ENCODE results near the gene ANKIB1.

Gene ANKIB1

GRCh38 chr7:92245487-92246359, at the start of gene ANKIB1, which contains the start of gene KRIT1:
Gene ANKIB1 (plus strand): TSS chr7:92245974. CDS start chr7:92294979, 49,005 bp downstream.
Gene KRIT1 (minus strand): TSS chr7:92245914. CDS start chr7:92242135, 3,779 bp downstream.
- no peaks in the 10 kb centered on the region for H3K27me3 ChIP-seq (ENCODE audit: insufficient read depth, low read length)
- peaks cover 13% of the 10 kb centered on the region for H3K36me3 ChIP-seq (ENCODE audit: insufficient read depth, low read depth, low read length)
- H3K9ac ChIP-seq (ENCODE audit: low read depth, low read length), result peak within 1 kb of the TSS; percentile 98
- peaks cover 21% of the 10 kb centered on the region for H3K4me1 ChIP-seq (ENCODE audit: insufficient read depth, low read length)
- H3K27ac ChIP-seq (ENCODE audit: low read length), result peak within 1 kb of the TSS; percentile 21
- H3K4me3 ChIP-seq (ENCODE audit: low read length), result peak within 1 kb of the TSS; percentile 83
- H3K9me3 ChIP-seq (ENCODE audit: insufficient read depth, low read depth, low read length), result no peaks in the 10 kb centered on the region

GRCh38 chr7:92200791-92201190, 45.0 kb upstream of the ANKIB1 start:
- Histone ChIP-seq H3K27me3 (ENCODE audit: insufficient read depth, low read length) (no peaks in the 10 kb centered on the region), H3K4me1 (ENCODE audit: insufficient read depth, low read length) (no peaks in the 10 kb centered on the region), H3K27ac (ENCODE audit: low read length) (no peak overlapping the region), H3K9ac (ENCODE audit: low read depth, low read length) (no peak overlapping the region), H3K9me3 (ENCODE audit: insufficient read depth, low read depth, low read length) (no peaks in the 10 kb centered on the region), H3K36me3 (ENCODE audit: insufficient read depth, low read depth, low read length) (peaks cover 44% of the 10 kb centered on the region), H3K4me3 (ENCODE audit: low read length) (no peak overlapping the region)

GRCh38 chr7:92205987-92206386, 39.8 kb upstream of the ANKIB1 start:
- Histone ChIP-seq H3K4me1 (ENCODE audit: insufficient read depth, low read length) (no peaks in the 10 kb centered on the region), H3K9ac (ENCODE audit: low read depth, low read length) (no peak overlapping the region), H3K27me3 (ENCODE audit: insufficient read depth, low read length) (no peaks in the 10 kb centered on the region), H3K36me3 (ENCODE audit: insufficient read depth, low read depth, low read length) (peaks cover 42% of the 10 kb centered on the region), H3K9me3 (ENCODE audit: insufficient read depth, low read depth, low read length) (no peaks in the 10 kb centered on the region), H3K4me3 (ENCODE audit: low read length) (no peak overlapping the region), H3K27ac (ENCODE audit: low read length) (no peak overlapping the region)

DNA sequence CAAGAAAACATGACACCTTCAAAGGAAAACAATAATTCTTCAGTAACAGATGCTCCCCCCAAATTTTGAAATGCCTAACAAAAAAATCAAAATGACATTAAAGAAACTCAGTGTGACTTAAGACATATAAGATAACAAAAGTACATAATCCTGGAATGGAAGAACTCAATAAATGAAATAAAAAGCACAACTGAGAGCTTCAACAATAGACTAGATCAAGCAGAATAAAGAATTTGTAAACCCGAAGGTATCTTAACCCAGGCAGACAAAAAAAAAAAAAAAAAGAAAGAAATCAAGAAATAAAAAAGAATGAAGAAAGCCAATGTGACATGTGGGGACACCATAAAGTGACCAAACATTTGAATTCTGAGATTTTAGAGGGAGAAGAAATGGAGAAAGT, 39.1 kb upstream of the ANKIB1 start:
- no peak overlapping the region for H3K27ac ChIP-seq (ENCODE audit: low read length)
- H3K36me3 ChIP-seq (ENCODE audit: insufficient read depth, low read depth, low read length), result peaks cover 45% of the 10 kb centered on the region
- H3K9ac ChIP-seq (ENCODE audit: low read depth, low read length), result no peak overlapping the region
- no peak overlapping the region for H3K4me3 ChIP-seq (ENCODE audit: low read length)
- H3K27me3 ChIP-seq (ENCODE audit: insufficient read depth, low read length), result no peaks in the 10 kb centered on the region
- H3K4me1 ChIP-seq (ENCODE audit: insufficient read depth, low read length), result no peaks in the 10 kb centered on the region
- H3K9me3 ChIP-seq (ENCODE audit: insufficient read depth, low read depth, low read length), result no peaks in the 10 kb centered on the region

DNA sequence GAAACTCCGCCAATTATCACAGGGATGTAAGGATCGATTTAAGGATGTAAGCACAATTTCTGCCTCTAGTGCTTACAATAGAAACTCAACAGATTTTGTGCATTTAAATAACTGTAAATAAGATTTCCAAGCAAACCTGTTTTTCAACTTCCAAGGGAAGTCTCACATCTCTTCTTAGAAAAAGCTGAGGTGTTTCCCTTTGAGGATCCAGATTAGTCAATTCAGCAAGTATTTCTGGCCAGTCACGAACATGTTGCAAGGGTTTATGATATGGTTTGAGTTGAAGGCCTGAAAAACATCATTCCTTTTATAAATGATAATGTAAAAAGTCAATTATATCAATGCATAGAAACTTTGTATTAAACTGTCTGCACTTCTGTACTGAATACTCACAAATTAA, 24.0 kb upstream of the ANKIB1 start:
- H3K27ac ChIP-seq (ENCODE audit: low read length), result no peak overlapping the region
- no peak overlapping the region for H3K4me3 ChIP-seq (ENCODE audit: low read length)
- H3K36me3 ChIP-seq (ENCODE audit: insufficient read depth, low read depth, low read length), result peaks cover 90% of the 10 kb centered on the region
- no peaks in the 10 kb centered on the region for H3K4me1 ChIP-seq (ENCODE audit: insufficient read depth, low read length)
- H3K27me3 ChIP-seq (ENCODE audit: insufficient read depth, low read length), result no peaks in the 10 kb centered on the region
- H3K9ac ChIP-seq (ENCODE audit: low read depth, low read length), result no peak overlapping the region
- H3K9me3 ChIP-seq (ENCODE audit: insufficient read depth, low read depth, low read length), result no peaks in the 10 kb centered on the region

- no peaks in the 10 kb centered on the region for H3K27me3 ChIP-seq (ENCODE audit: insufficient read depth, low read length)
- H3K9ac ChIP-seq (ENCODE audit: low read depth, low read length), result no peak overlapping the region
- H3K36me3 ChIP-seq (ENCODE audit: insufficient read depth, low read depth, low read length), result peaks cover 71% of the 10 kb centered on the region
- H3K4me1 ChIP-seq (ENCODE audit: insufficient read depth, low read length), result no peaks in the 10 kb centered on the region
- H3K9me3 ChIP-seq (ENCODE audit: insufficient read depth, low read depth, low read length), result no peaks in the 10 kb centered on the region
- H3K4me3 ChIP-seq (ENCODE audit: low read length), result no peak overlapping the region
- H3K27ac ChIP-seq (ENCODE audit: low read length), result no peak overlapping the region
Observed at GRCh38 chr7:92226981-92227380, 18.8 kb upstream of the ANKIB1 start.

DNA sequence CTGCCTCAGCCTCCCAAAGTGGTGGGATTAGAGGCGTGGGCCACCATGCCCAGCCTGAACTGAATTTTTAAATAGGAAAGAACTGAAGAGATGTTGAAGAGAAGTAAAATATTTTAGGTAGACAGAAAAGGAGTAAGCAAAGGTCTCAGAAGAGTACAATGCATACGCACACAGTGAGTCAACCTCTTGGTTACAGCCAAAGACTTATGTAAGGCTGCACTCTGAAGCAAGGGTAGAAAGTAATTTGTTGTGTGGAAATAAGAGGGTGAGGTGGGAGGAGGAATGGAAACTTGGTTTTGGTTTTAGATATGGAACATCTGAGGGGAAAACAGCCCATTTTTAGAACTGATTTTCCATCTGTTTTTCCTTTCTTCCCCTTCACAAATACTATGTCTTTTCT, 17.7 kb upstream of the ANKIB1 start:
- no peaks in the 10 kb centered on the region for H3K27me3 ChIP-seq (ENCODE audit: insufficient read depth, low read length)
- H3K27ac ChIP-seq (ENCODE audit: low read length), result no peak overlapping the region
- no peak overlapping the region for H3K9ac ChIP-seq (ENCODE audit: low read depth, low read length)
- peaks cover 71% of the 10 kb centered on the region for H3K36me3 ChIP-seq (ENCODE audit: insufficient read depth, low read depth, low read length)
- H3K4me3 ChIP-seq (ENCODE audit: low read length), result no peak overlapping the region
- no peaks in the 10 kb centered on the region for H3K4me1 ChIP-seq (ENCODE audit: insufficient read depth, low read length)
- H3K9me3 ChIP-seq (ENCODE audit: insufficient read depth, low read depth, low read length), result no peaks in the 10 kb centered on the region

- Histone ChIP-seq H3K27ac (ENCODE audit: low read length) (no peak overlapping the region), H3K27me3 (ENCODE audit: insufficient read depth, low read length) (no peaks in the 10 kb centered on the region), H3K9ac (ENCODE audit: low read depth, low read length) (no peak overlapping the region), H3K9me3 (ENCODE audit: insufficient read depth, low read depth, low read length) (no peaks in the 10 kb centered on the region), H3K4me1 (ENCODE audit: insufficient read depth, low read length) (no peaks in the 10 kb centered on the region), H3K4me3 (ENCODE audit: low read length) (no peak overlapping the region), H3K36me3 (ENCODE audit: insufficient read depth, low read depth, low read length) (peaks cover 72% of the 10 kb centered on the region)
Observed at GRCh38 chr7:92228742-92229141, 17.0 kb upstream of the ANKIB1 start.

DNA sequence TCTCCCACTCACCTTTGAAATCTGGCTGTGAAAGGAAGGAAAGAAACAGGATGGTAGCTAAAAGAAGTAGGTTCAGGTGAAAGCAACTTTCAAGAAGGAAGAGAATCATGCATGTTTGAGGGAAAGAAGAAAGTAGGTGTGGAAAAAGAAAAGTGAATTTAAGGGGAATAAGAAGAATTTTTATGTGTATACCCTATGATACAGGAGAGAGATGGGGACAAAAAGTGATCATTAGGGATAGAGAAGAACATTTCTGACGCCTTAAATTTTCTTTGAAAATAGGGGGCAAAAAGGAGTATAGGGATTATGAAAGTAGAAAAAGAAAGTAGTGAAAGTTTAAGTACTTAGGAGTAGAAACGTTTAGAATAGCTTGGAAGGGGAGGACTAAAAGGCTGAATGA, 15.2 kb upstream of the ANKIB1 start:
- Histone ChIP-seq H3K9ac (ENCODE audit: low read depth, low read length) (no peak overlapping the region), H3K27ac (ENCODE audit: low read length) (no peak overlapping the region), H3K27me3 (ENCODE audit: insufficient read depth, low read length) (no peaks in the 10 kb centered on the region), H3K36me3 (ENCODE audit: insufficient read depth, low read depth, low read length) (peaks cover 71% of the 10 kb centered on the region), H3K4me1 (ENCODE audit: insufficient read depth, low read length) (no peaks in the 10 kb centered on the region), H3K9me3 (ENCODE audit: insufficient read depth, low read depth, low read length) (no peaks in the 10 kb centered on the region), H3K4me3 (ENCODE audit: low read length) (no peak overlapping the region)

GRCh38 chr7:92242972-92243371, 2.8 kb upstream of the ANKIB1 start:
- Histone ChIP-seq H3K27me3 (ENCODE audit: insufficient read depth, low read length) (no peaks in the 10 kb centered on the region), H3K27ac (ENCODE audit: low read length) (no peak overlapping the region), H3K4me1 (ENCODE audit: insufficient read depth, low read length) (peaks cover 19% of the 10 kb centered on the region), H3K4me3 (ENCODE audit: low read length) (no peak overlapping the region), H3K9me3 (ENCODE audit: insufficient read depth, low read depth, low read length) (no peaks in the 10 kb centered on the region), H3K9ac (ENCODE audit: low read depth, low read length) (no peak overlapping the region), H3K36me3 (ENCODE audit: insufficient read depth, low read depth, low read length) (peaks cover 40% of the 10 kb centered on the region)

- Histone ChIP-seq H3K36me3 (ENCODE audit: insufficient read depth, low read depth, low read length) (peaks cover 21% of the 10 kb centered on the region), H3K9ac (ENCODE audit: low read depth, low read length) (peak overlapping the region; percentile 98), H3K27ac (ENCODE audit: low read length) (peak overlapping the region; percentile 21), H3K27me3 (ENCODE audit: insufficient read depth, low read length) (no peaks in the 10 kb centered on the region), H3K4me1 (ENCODE audit: insufficient read depth, low read length) (peaks cover 20% of the 10 kb centered on the region), H3K4me3 (ENCODE audit: low read length) (peak overlapping the region; percentile 83), H3K9me3 (ENCODE audit: insufficient read depth, low read depth, low read length) (no peaks in the 10 kb centered on the region)
Observed at GRCh38 chr7:92244808-92245486, 827 bp upstream of the ANKIB1 start.
